GM13977 (cell line): Measurements from ENCODE around the gene PKN2.

ENCODE experiments used
- DNase-seq: peaks from one replicate; pipeline ENCODE4 v3.0.0; 2012; ENCODE audit warnings: low spot score
- in situ Hi-C: fragments of 300-500 bp; cut with MboI; formaldehyde crosslinking; loops from one replicate; pipeline ENCODE4 v1.12.0; 2022; ENCODE audit warnings: low sequenced_read_pairs, low pct_unique_long_range_greater_than_20kb, mixed read lengths, inconsistent platforms; ENCODE audit not compliant: unreplicated experiment
- TF ChIP-seq, protein P1 (sequence below): IDR thresholded peaks from 2 replicates; pipeline ENCODE4 v1.5.1; 2012; ENCODE audit warnings: mild to moderate bottlenecking, control low read depth; ENCODE audit not compliant: insufficient read depth; ENCODE audit errors: extremely low read depth, missing control alignments

PKN2 gene

DNA sequence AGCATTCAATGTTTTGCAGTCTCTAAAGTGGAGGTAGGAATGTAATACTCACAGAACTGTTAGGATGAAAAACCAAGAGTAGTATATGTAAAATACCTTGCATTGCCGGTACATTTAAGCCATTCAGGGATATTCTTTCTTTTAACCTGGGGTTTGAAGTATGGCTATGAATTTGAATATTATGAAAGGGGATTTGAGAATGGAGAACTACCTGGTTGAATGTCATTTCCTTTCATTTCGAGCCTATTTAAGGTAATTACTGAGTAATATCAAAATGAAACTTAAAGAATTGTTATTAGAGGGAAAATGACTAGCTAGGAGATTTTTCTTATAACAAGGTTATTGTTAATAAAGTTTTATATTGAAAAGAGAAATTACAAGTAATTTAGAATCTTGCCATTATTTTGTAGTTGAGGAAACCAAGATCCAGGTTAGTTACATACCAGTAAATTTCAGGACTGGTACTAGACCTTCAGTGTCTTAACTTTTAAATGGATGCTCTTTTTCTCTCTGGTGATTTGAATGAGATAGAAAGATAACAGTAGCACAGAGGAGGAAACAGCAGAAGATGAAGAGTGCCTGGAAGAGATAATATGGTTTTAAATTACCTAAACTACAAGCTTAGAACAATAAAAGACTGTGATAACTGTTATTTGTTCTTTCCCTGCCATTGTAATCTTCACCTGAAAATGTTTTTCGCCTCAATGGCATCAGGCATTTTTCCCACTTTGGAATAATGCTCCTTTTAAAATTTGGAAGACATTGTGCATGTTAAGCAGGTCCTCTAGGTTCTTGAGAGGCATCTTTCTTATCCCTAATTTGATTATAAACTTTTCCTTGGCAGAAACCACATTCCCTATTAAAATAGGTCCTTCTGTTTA, 103.2 kb downstream of the PKN2 start:
- TF ChIP-seq, protein P1, sequence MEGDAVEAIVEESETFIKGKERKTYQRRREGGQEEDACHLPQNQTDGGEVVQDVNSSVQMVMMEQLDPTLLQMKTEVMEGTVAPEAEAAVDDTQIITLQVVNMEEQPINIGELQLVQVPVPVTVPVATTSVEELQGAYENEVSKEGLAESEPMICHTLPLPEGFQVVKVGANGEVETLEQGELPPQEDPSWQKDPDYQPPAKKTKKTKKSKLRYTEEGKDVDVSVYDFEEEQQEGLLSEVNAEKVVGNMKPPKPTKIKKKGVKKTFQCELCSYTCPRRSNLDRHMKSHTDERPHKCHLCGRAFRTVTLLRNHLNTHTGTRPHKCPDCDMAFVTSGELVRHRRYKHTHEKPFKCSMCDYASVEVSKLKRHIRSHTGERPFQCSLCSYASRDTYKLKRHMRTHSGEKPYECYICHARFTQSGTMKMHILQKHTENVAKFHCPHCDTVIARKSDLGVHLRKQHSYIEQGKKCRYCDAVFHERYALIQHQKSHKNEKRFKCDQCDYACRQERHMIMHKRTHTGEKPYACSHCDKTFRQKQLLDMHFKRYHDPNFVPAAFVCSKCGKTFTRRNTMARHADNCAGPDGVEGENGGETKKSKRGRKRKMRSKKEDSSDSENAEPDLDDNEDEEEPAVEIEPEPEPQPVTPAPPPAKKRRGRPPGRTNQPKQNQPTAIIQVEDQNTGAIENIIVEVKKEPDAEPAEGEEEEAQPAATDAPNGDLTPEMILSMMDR, result no peak
- DNase-seq, result no peak
- in situ Hi-C loops, result no loop called here

DNA sequence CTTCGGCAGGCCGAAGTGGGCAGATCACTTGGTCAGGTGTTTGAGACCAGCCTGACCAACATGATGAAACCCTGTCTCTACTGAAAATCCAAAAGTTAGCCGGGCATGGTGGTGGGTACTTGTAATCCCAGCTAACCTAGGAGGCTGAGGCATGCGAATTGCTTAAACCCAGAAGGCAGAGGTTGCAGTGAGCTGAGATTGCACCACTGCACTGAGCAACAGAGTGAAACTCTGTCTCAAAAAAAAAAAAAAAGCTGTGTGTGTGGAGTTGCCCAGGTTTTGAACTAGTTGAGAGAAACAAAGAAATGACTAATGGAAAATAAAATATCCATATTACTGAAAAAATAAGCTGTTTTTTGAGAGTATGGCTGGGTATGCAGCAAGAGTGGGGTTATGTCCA, 107.1 kb downstream of the PKN2 start:
- in situ Hi-C loops, result no loop called here
- DNase-seq, result no peak
- TF ChIP-seq, protein P1, result no peak

DNA sequence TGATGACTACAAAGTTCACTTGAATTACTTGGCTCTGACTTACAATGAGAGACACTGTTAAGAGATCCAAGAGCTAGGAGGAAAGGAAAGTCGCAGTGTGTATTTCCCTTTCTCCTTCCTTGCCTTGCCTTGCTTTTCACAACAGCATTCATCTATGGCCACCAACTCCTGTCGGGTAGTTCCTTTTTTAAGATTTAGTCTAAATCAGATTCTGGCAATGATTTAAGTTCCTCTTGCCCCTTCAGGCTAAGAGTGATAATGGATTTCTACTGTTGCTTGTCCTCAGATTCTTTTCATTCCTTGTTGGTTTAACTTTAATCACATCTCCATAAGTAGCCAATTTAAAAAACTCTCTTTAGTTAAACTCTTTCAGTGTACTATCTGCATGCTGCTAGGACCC, 115.4 kb downstream of the PKN2 start:
- DNase-seq, result no peak

DNA sequence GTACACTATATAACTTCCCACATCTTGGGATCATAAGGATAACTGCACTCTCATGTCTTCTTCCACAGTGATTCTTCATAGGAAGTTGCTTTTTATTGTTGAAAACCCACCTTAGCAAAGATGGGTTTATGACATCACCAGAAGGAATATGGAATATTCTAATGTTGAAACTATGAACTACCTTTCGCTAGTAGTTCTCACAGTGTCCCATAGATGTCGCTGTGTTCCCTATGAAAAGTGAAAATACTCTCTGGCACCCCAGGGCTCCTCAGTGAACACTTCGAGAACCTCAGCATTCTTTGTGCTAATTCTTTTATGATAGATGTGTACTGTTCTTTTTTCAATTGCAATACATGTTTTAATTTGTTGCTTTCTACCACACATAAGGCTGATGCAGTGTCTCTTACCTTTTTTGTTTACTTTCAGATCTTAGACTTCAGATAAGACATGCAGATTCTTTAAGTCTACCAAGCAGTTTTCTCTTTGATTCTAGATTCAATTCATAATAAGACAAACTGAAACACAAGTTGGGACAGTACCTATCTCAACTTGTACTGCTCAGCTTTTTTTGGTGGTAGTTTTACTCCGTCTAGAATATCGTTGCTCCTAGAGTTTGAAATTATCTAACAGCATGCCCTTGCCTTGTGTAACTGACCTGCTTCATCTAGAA, 116.4 kb downstream of the PKN2 start:
- in situ Hi-C loops, result no loop called here
- TF ChIP-seq, protein P1, result no peak

More for the DNA sequence above, 115.4 kb downstream of the PKN2 start:
- TF ChIP-seq, protein P1, result no peak
- in situ Hi-C loops, result no loop called here

DNA sequence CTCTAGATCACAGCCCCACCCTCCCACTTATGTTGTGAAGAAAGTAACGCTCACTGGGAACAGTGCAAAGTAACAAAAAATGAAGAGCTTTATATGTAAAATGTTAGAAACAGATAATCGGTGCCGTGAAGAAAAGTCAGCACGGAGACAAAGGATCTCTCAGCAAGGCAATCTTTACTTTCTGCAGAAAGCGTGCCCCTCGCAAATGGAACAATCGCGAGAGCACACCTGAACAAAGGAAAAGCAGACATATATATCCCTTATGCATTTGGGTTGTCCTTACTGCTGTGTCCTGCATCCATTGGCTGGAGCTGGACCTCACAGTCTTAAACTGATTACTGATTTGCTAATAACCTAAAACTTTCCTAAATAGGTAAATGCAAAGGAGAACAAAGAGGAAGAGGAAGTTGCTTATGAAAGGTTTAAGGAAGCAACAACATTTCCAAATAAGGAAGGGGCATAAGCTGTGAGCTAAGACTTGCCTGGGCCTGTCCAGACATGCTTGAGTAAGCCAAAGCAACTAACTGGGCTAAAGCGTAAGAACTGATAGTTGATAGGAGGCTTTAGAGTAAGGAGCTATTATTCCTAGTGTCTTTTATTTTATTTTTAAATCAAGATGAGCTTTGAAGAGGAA, 117.6 kb downstream of the PKN2 start:
- in situ Hi-C loops, result no loop called here
- DNase-seq, result no peak
- TF ChIP-seq, protein P1, result no peak

More for the DNA sequence above, 116.4 kb downstream of the PKN2 start:
- DNase-seq, result no peak

DNA sequence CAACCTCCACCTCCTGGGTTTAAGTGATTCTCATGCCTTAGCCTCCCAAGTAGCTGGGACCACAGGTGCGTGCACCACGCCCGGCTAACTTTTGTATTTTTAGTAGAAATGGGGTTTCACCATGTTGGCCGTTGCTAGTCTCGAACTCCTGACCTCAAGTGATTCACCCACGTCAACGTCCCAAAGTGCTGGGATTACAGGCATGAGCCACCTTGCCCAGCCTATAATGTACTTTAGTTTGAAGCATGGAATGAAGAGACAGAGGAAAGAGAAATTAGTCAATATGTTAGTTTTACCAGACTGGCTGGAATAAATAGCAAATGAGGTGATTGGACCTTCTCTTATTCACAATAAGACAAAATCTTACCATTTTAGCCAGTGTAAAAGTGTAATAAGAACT, 118.3 kb downstream of the PKN2 start:
- TF ChIP-seq, protein P1, result no peak
- in situ Hi-C loops, result no loop called here
- DNase-seq, result no peak
